Mucosa of stomach (tissue), 1 donor: ENCODE results near the gene CYTH2.

ENCODE experiments used
- H3K27me3 ChIP-seq: one replicate; pipeline ENCODE4 v1.7.0; 2013; ENCODE audit warnings: mild to moderate bottlenecking, low read length; ENCODE audit not compliant: control insufficient read depth, insufficient read depth
- H3K36me3 ChIP-seq: one replicate; pipeline ENCODE4 v1.7.0; 2013; ENCODE audit warnings: low read length; ENCODE audit not compliant: control insufficient read depth, insufficient read depth
- H3K4me1 ChIP-seq: one replicate; pipeline ENCODE4 v1.7.0; 2013; ENCODE audit warnings: mild to moderate bottlenecking, low read length; ENCODE audit not compliant: control insufficient read depth, insufficient read depth
- H3K4me3 ChIP-seq: one replicate; pipeline ENCODE4 v1.7.0; 2013; ENCODE audit warnings: low read length
- H3K9ac ChIP-seq: one replicate; pipeline ENCODE4 v1.7.0; 2013; ENCODE audit warnings: mild to moderate bottlenecking, low read length, moderate library complexity
- H3K9me3 ChIP-seq: one replicate; pipeline ENCODE4 v1.7.0; 2013; ENCODE audit warnings: mild to moderate bottlenecking, low read length, moderate library complexity; ENCODE audit not compliant: control insufficient read depth
- donor health status: Pancreatic carcinoma.

The CYTH2 gene

DNA sequence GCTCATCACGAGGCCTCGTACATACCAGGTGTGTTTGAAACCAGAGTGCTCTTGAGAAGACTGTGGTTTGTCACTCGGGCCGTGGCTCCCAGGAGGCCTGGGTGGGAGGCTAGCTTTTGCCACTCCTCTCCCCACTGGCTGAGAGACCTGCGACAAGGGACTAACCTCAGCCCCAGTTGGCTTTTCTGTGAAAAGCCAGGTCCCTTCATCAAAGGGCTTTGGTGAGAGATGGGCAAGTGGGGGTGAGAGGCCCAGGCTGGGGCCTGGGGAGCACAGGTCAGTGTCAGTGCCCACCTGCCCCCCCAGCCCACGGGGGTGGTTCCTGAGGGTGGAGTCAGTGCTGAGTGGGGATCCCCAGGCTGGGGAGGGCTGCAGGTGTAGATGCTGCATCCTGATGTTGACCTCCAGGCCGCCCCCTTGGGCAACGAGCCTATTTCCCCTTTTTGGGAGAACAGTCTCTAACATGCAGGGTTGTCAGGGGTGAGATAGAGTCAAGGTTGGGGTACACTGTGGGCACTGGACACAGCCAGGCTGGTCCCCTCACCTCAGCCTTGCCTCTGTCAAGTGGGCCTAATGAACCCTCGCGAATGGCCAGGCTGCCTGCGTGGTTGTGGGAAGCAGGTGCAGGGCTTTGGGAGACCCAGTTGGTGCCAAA, 13.1 kb upstream of the CYTH2 start:
- Histone ChIP-seq H3K36me3 (no peaks in the 10 kb centered on the region), H3K9ac (no peak overlapping the region), H3K4me3 (no peak overlapping the region), H3K9me3 (no peaks in the 10 kb centered on the region), H3K27me3 (no peaks in the 10 kb centered on the region), H3K4me1 (peaks cover 14% of the 10 kb centered on the region)

DNA sequence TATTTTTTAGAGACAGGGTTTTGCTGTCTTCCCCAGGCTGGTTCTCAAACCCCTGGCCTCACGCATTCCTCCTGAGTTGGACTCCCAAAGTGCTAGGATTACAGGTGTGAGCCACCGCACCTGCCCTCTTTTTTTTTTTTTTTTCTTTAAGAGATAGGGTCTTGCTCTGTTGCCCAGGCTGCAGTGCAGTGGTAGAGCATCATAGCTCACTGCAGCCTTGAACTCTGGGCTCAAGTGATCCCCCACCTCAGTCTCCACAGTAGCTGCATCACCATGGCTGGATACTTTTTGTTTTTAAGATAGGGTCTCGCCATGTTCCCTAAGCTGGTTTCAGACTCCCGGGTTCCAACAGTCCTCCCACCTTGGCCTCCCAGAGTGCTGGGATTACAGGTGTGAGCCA, 12.3 kb upstream of the CYTH2 start:
- H3K27me3 ChIP-seq = no peaks in the 10 kb centered on the region
- peaks cover 11% of the 10 kb centered on the region for H3K4me1 ChIP-seq
- H3K9me3 ChIP-seq = no peaks in the 10 kb centered on the region
- no peaks in the 10 kb centered on the region for H3K36me3 ChIP-seq
- no peak overlapping the region for H3K4me3 ChIP-seq
- H3K9ac ChIP-seq = no peak overlapping the region

DNA sequence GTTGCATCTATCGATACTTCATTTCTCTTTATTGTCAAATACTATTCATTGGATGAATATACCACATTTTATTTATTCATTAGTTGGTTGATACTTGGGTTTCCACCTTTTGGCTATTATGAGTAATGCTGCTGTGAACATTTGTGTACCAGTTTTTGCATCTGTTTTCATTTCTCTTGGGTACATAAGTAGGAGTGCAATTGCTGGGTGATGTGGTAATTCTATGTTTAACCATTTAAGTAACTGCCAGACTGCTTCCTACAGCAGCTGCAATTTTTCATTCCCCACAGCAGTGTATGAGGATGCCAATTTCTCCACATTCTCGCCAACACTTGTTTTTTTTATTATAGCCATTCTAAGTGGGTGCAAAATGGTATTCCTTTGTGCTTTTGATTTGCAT, 11.2 kb upstream of the CYTH2 start:
- Histone ChIP-seq H3K9me3 (no peaks in the 10 kb centered on the region), H3K4me3 (no peak overlapping the region), H3K4me1 (peaks cover 2% of the 10 kb centered on the region), H3K27me3 (no peaks in the 10 kb centered on the region), H3K36me3 (no peaks in the 10 kb centered on the region), H3K9ac (no peak overlapping the region)

DNA sequence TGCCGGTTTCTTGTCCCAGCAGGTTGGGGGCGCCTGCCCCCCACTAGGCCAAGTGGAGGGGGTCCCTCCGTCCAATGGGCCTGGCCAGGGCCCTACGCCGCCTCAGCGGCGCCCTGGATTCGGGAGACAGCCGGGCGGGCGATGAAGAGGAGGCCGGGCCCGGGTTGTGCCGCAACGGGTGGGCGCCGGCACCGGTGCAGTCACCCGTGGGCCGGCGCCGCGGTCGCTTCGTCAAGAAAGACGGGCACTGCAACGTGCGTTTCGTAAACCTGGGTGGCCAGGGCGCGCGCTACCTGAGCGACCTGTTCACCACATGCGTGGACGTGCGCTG, 7.6 kb upstream of the CYTH2 start:
- Histone ChIP-seq H3K27me3 (no peaks in the 10 kb centered on the region), H3K36me3 (no peaks in the 10 kb centered on the region), H3K4me1 (no peaks in the 10 kb centered on the region), H3K9me3 (no peaks in the 10 kb centered on the region), H3K9ac (no peak overlapping the region), H3K4me3 (no peak overlapping the region)

DNA sequence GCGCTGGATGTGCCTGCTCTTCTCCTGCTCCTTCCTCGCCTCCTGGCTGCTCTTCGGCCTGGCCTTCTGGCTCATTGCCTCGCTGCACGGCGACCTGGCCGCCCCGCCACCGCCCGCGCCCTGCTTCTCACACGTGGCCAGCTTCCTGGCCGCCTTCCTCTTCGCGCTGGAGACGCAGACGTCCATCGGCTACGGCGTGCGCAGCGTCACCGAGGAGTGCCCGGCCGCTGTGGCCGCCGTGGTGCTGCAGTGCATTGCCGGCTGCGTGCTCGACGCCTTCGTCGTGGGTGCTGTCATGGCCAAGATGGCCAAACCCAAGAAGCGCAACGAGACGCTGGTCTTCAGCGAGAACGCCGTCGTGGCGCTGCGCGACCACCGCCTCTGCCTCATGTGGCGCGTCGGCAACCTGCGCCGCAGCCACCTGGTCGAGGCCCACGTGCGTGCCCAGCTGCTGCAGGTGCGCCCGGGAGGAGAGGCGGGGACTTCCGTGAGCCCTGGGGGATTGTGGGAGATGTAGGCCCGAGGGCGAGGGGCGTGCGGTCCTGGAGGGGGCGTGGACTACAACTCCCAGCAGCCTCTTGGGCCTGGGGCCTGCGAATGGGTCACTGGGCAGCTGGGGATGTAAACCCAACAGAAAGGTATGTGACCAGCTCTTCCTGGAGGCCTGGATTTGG, 7.0 kb upstream of the CYTH2 start:
- no peaks in the 10 kb centered on the region for H3K36me3 ChIP-seq
- H3K9ac ChIP-seq = no peak overlapping the region
- no peaks in the 10 kb centered on the region for H3K9me3 ChIP-seq
- H3K4me3 ChIP-seq = no peak overlapping the region
- no peaks in the 10 kb centered on the region for H3K4me1 ChIP-seq
- no peaks in the 10 kb centered on the region for H3K27me3 ChIP-seq

DNA sequence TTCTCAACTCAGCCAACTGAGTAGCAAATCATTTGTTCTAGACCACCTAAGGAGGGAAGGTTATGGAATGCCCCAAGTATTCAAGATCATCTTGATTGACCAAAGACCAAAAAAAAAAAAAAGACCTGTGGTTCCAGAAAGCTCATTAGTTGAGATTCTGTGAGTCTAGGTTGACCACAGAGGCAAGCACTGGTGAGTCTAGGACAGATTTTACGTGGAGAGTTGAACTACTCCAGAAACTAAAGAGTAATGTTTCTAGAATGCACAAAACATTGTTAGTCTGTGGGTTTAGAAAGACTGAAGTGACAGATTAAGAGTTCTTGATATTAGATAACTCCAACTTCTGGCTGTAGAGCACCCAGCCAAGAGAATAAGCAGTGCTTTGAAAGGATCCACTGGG, 4.0 kb upstream of the CYTH2 start:
- Histone ChIP-seq H3K36me3 (no peaks in the 10 kb centered on the region), H3K9ac (no peak overlapping the region), H3K9me3 (no peaks in the 10 kb centered on the region), H3K27me3 (no peaks in the 10 kb centered on the region), H3K4me3 (no peak overlapping the region), H3K4me1 (peaks cover 9% of the 10 kb centered on the region)

DNA sequence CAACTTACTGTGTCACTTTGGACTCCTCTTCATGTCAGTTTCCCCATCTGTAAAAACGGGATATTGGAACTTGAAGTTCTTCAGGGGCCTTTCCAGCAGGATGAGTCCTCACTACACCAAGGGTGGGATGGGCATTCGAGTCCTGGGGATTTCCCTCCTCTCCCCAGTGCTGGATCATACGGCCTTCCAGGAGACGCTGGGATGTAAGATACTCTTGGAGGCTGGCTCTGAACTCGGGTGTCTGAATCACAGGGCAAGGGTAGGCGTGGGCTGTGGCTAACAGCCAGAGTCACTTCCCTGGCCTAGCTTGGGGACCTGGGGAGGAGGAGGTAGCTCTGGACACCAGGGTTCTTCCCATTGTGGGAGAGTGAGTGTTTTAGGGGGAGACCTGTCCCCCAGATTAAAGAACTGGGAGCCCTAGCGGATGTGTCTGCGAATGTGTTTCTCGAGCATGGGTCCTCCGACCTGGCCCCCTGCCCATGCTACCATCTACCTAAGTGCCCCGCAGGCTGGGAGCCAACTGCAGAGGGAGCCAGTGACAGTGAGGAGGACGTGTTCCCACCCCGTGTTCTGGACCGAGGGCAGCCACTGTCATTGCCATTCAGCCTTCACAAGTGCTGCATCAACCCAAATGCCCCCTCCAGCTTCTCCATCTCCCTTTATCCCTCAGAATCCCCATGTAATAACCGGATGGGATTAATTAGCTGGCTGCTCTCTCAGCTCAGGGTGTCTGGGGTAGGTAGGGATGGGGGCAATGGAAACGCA, 2.4 kb upstream of the CYTH2 start:
- H3K4me3 ChIP-seq = no peak overlapping the region
- no peaks in the 10 kb centered on the region for H3K9me3 ChIP-seq
- H3K27me3 ChIP-seq = no peaks in the 10 kb centered on the region
- H3K4me1 ChIP-seq = peaks cover 15% of the 10 kb centered on the region
- H3K36me3 ChIP-seq = peaks cover 8% of the 10 kb centered on the region
- H3K9ac ChIP-seq = no peak overlapping the region

DNA sequence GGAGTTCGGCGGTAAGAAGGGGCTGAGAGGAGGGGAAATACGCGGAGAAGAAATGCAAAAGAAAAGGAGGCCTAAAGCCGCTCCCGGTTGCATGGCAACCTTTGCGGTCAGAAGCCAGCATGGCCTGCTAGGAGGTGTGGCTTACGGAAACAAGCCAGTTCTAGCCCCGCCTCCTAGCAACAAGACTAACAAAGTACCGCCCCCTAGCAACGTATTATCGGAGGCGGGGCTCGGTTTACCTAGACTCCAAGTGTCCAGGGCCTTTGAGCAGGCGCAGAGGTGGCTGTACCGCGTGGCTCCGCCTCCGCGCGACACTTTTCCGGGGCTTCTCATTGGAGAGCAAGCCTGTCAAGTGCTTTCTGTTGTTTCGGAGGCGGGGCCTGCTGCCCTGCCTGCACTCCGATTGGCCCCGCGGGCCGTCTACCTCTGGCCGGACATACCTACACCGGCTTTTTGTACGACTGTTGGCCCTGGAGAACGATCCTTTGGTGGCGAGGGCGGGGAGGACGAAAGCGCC, 339 bp upstream of the CYTH2 start:
- peak overlapping the region; percentile 93 for H3K9ac ChIP-seq
- H3K36me3 ChIP-seq = peaks cover 26% of the 10 kb centered on the region
- H3K9me3 ChIP-seq = no peaks in the 10 kb centered on the region
- no peaks in the 10 kb centered on the region for H3K27me3 ChIP-seq
- peaks cover 15% of the 10 kb centered on the region for H3K4me1 ChIP-seq
- peak overlapping the region; percentile 80 for H3K4me3 ChIP-seq

DNA sequence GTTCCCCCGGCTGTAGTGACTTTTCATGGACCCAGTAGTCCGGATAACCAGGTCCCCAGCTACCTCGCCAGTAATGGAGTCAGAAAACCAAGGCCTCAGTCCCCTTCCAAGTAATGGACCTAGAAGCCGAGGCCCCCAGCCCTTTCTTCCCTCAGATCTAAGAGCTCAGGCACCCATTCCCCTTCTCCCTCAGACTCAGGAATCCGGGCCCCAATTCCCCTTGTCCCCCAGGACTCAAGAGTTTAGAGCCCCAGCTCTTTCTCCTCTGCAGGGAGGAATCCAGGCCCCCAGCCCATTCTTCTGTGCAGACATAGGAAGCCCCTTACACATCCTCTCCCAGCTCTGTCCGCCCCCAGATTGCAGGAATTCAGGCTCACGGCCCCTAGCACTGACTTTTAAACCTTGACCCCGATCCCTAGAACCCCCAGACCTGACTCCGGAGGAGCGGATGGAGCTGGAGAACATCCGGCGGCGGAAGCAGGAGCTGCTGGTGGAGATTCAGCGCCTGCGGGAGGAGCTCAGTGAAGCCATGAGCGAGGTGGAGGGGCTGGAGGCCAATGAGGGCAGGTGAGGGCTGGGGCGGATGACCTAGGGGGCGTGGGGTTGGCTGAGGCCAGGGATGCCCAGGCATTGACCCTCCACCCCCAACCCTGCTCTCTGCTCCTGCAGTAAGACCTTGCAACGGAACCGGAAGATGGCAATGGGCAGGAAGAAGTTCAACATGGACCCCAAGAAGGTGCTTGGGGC, 938 bp downstream of the CYTH2 start:
- H3K36me3 ChIP-seq = peaks cover 31% of the 10 kb centered on the region

DNA sequence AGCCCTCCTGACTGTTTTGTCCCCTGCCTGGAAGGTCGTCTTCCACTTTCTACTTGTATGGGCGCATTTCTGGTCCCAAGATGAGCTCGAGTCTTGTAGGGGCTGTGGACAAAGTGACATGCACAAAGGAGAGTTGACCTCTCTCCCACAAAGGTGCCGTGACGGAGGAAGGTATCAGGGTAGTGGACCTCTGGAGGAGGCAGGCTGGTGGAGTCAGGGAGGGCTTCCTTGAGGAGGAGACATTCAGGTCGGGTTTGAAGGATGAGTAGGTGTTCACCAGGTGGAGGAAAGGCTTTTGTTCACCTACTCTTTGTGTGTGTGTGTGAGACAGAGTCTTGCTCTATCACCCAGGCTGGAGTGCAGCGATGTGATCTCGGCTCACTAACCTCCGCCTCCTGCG, 1.7 kb downstream of the CYTH2 start:
- Histone ChIP-seq H3K9me3 (no peaks in the 10 kb centered on the region), H3K36me3 (peaks cover 32% of the 10 kb centered on the region), H3K4me3 (no peak overlapping the region), H3K9ac (no peak overlapping the region), H3K27me3 (no peaks in the 10 kb centered on the region), H3K4me1 (peaks cover 15% of the 10 kb centered on the region)

More for the DNA sequence above, 938 bp downstream of the CYTH2 start:
- H3K9me3 ChIP-seq = no peaks in the 10 kb centered on the region
- no peaks in the 10 kb centered on the region for H3K27me3 ChIP-seq
- H3K4me1 ChIP-seq = peaks cover 15% of the 10 kb centered on the region
- peak overlapping the region; percentile 25 for H3K4me3 ChIP-seq
- H3K9ac ChIP-seq = peak overlapping the region; percentile 93

DNA sequence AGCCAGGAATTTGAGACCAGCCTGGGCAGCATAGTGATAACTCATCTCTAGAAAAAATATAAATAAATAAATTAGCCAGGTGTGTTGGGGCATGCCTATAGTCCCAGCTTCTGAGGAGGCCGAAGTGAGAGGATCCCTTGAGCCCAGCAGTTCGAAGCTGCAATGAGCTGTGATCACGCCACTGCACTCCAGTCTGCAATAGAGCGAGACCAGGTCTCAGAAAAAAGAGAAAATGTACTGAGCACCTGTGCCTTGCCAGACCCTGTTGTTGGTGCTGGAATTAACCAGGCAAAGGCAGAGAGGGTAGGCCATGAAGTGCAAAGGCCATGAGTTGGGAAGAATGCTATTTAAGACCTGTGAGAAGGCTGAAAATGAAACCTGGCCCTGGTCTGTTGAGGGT, 2.7 kb downstream of the CYTH2 start:
- Histone ChIP-seq H3K9ac (no peak overlapping the region), H3K36me3 (peaks cover 32% of the 10 kb centered on the region), H3K4me3 (no peak overlapping the region), H3K9me3 (no peaks in the 10 kb centered on the region), H3K4me1 (peaks cover 15% of the 10 kb centered on the region), H3K27me3 (no peaks in the 10 kb centered on the region)
